HepG2 (cell line): ENCODE measurements around the gene ULK4. TPM values are rescaled to one million over a fixed set of nuclear protein-coding genes. Genes with fewer than 3 reads are reported as not detected.

Source experiments
- ATAC-seq: fragments of 200-7000 bp; cut with Tn5 transposase; 3 replicates; pipeline ENCODE4 v1.9.1; 2020; ENCODE audit warnings: mild to moderate bottlenecking, moderate library complexity
- BruUV-seq: library from RNA; stranded (reverse); fragments of 400-500 nt; replicated peaks from 2 replicates; lab custom pipeline; 2021; lab: Mats Ljungman, UMichigan
- CTCF ChIA-PET: fragments of 300-600 bp; formaldehyde crosslinking; extraction: SDS; loops from one replicate; lab custom pipeline; 2021; ENCODE audit warnings: low total read pairs, inconsistent platforms, low intra/inter-chr PET ratio; lab: Yijun Ruan, JAX
- POLR2A ChIA-PET: fragments of 350-600 bp; sonication (Branson Sonifier 250); formaldehyde crosslinking; loops from one replicate; lab custom pipeline; 2020; ENCODE audit warnings: antibody characterized with exemption, inconsistent platforms; lab: Yijun Ruan, JAX
- DNase-seq: peaks from one replicate; pipeline ENCODE4 v3.0.0-alpha.2; 2015; ENCODE audit warnings: low spot score
- FAIRE-seq: peaks from 3 replicates; lab custom pipeline; 2011; peaks lifted over from hg19 to GRCh38; lab: Jason Lieb, UNC
- H2AFZ ChIP-seq: one replicate; pipeline ENCODE4 v1.6.1; 2011; ENCODE audit warnings: low read length, inconsistent platforms
- H3K27ac ChIP-seq: fragments of 300-600 bp; 3 replicates; pipeline ENCODE4 v1.8.0; 2011; ENCODE audit warnings: mixed run types, mild to moderate bottlenecking, mixed read lengths, low read length, inconsistent platforms; ENCODE audit not compliant: insufficient read depth; ENCODE audit errors: extremely low read length
- H3K27me3 ChIP-seq, 2 experiments: fragments of 200-600 bp in 1 of 2; 2 replicates in 1 of 2; 3 replicates in 1 of 2; pipeline versions ENCODE4 v1.6.0 to v1.8.0; 2011; ENCODE audit warnings: low read length in 2 of 2, mild to moderate bottlenecking in 2 of 2, moderate library complexity in 2 of 2, inconsistent platforms in 1 of 2; ENCODE audit not compliant: insufficient read depth in 2 of 2, control insufficient read depth in 1 of 2
- H3K36me3 ChIP-seq, 2 experiments: fragments of 200-600 bp in 1 of 2; replicated peaks in 1 of 2; 2 replicates in 1 of 2; 3 replicates in 1 of 2; pipeline versions ENCODE4 v1.5.1 to v1.8.0; 2011; ENCODE audit warnings: low read length in 2 of 2, inconsistent platforms in 1 of 2; ENCODE audit not compliant: insufficient read depth in 2 of 2, control insufficient read depth in 1 of 2
- H3K4me1 ChIP-seq: 2 replicates; pipeline ENCODE4 v1.5.1; 2012; ENCODE audit warnings: low read length, inconsistent platforms; ENCODE audit not compliant: insufficient read depth
- H3K4me2 ChIP-seq: 2 replicates; pipeline ENCODE4 v1.6.0; 2011; ENCODE audit warnings: low read depth, low read length, inconsistent platforms
- H3K4me3 ChIP-seq, 3 experiments: fragments of 200-600 bp in 1 of 3; sonication (generic), shearing (Covaris generic) in 1 of 3; replicated peaks in 1 of 3; 2 replicates each; pipeline ENCODE4 v1.5.1; 2011 to 2016; ENCODE audit warnings: low read length in 3 of 3, inconsistent platforms in 2 of 3, low read depth in 2 of 3, mild to moderate bottlenecking in 2 of 3, control low read depth in 1 of 3, mixed read lengths in 1 of 3; ENCODE audit not compliant: insufficient read depth in 1 of 3
- H3K79me2 ChIP-seq: one replicate; pipeline ENCODE4 v1.6.1; 2011; ENCODE audit warnings: low read length, inconsistent platforms; ENCODE audit not compliant: insufficient read depth
- H3K9ac ChIP-seq: 2 replicates; pipeline ENCODE4 v1.6.0; 2011; ENCODE audit warnings: mild to moderate bottlenecking, low read depth, low read length, inconsistent platforms; ENCODE audit not compliant: insufficient read depth
- H3K9me3 ChIP-seq: 2 replicates; pipeline ENCODE4 v1.5.1; 2012; ENCODE audit warnings: mild to moderate bottlenecking, low read length
- H4K20me1 ChIP-seq: 2 replicates; pipeline ENCODE4 v1.6.0; 2011; ENCODE audit warnings: inconsistent platforms, mild to moderate bottlenecking, low read length, moderate library complexity; ENCODE audit not compliant: insufficient read depth
- ATF7-NPFF ChIP-seq: sonication (generic); formaldehyde crosslinking; IDR thresholded peaks from 2 replicates; pipeline ENCODE4 v1.8.1; 2023; ENCODE audit warnings: mild to moderate bottlenecking, low read depth, missing genetic modification reagents, moderate library complexity
- FOSL2 ChIP-seq: sonication (generic); formaldehyde crosslinking; IDR thresholded peaks from 2 replicates; pipeline ENCODE4 v1.4.0; 2020; ENCODE audit warnings: missing genetic modification reagents
- FOXO4 ChIP-seq: sonication (generic); formaldehyde crosslinking; conservative IDR thresholded peaks from 2 replicates; pipeline ENCODE4 v1.8.1; 2023; ENCODE audit warnings: missing genetic modification reagents
- GABPA ChIP-seq, 2 experiments: IDR thresholded peaks; 2 replicates each; pipeline ENCODE4 v1.6.1; 2011 to 2016; ENCODE audit warnings: low read depth in 2 of 2, low read length in 1 of 2, missing biosample characterization in 1 of 2, missing genetic modification characterization in 1 of 2
- MTERF4 ChIP-seq: sonication (generic); formaldehyde crosslinking; IDR thresholded peaks from 2 replicates; pipeline ENCODE4 v1.8.0; 2023; ENCODE audit warnings: mild to moderate bottlenecking, missing genetic modification reagents
- ZBTB8A ChIP-seq: sonication (generic); formaldehyde crosslinking; IDR thresholded peaks from 2 replicates; pipeline ENCODE4 v1.4.0; 2020; ENCODE audit warnings: mild to moderate bottlenecking, low read depth, missing genetic modification reagents, borderline replicate concordance
- ZNF18 ChIP-seq: sonication (generic); formaldehyde crosslinking; IDR thresholded peaks from 2 replicates; pipeline ENCODE4 v1.8.0; 2022; ENCODE audit warnings: mild to moderate bottlenecking, missing genetic modification reagents; ENCODE audit not compliant: insufficient replicate concordance
- ZNF253 ChIP-seq: sonication (generic); formaldehyde crosslinking; IDR thresholded peaks from 2 replicates; pipeline ENCODE4 v1.8.0; 2022; ENCODE audit warnings: mild to moderate bottlenecking, missing genetic modification reagents, borderline replicate concordance
- ZNF256 ChIP-seq: sonication (generic); formaldehyde crosslinking; conservative IDR thresholded peaks from 2 replicates; pipeline ENCODE4 v1.4.0; 2020; ENCODE audit warnings: missing genetic modification reagents
- WGBS: methylation state at CpG from one replicate; pipeline ENCODE4 v1.1.6; 2017; ENCODE audit warnings: low lambda C conversion rate; 5-methylcytosine and 5-hydroxymethylcytosine counted together
- in situ Hi-C: cut with HindIII; loops from 2 replicates; pipeline ENCODE4 v1.10.0; 2017; ENCODE audit warnings: low pct_unique_long_range_greater_than_20kb; ENCODE audit not compliant: extremely low pct_ligation_motif_present
- intact Hi-C: fragments of 100-400 bp; cut with micrococcal nuclease; formaldehyde crosslinking; loops from one replicate; pipeline ENCODE4 v1.10.0; 2022; ENCODE audit not compliant: unreplicated experiment
- polyA plus RNA-seq, 8 experiments: library from polyadenylated mRNA; depleted of rRNA in 3 of 8; stranded (reverse) in 7 of 8; unstranded in 1 of 8; fragments of >200 nt; fragmentation: Illumina TruSeq in 4 of 8; extraction: Trizol in 4 of 8; gene quantifications; 2 replicates each; pipeline versions ENCODE4 v1.2.1 to v1.2.3, GENCODE V29; 2011 to 2016; ENCODE audit warnings: low read depth in 4 of 8, missing spikeins in 1 of 8, mixed read lengths in 1 of 8; ENCODE audit not compliant: insufficient read depth in 1 of 8
- total RNA-seq, 5 experiments: library from RNA; depleted of rRNA; stranded (reverse); fragments of >200 nt; fragmentation: Illumina TruSeq; extraction: Trizol; gene quantifications; 2 replicates each; pipeline ENCODE4 v1.2.3, GENCODE V29; 2016; ENCODE audit warnings: low read depth in 1 of 5
- TF ChIP-seq, protein P1 (sequence below): sonication (generic); formaldehyde crosslinking; IDR thresholded peaks from 2 replicates; pipeline ENCODE4 v1.5.0; 2020; ENCODE audit warnings: mild to moderate bottlenecking, missing genetic modification reagents
- TF ChIP-seq, protein P2 (sequence below): IDR thresholded peaks from 2 replicates; pipeline ENCODE4 v1.6.1; 2016; ENCODE audit warnings: missing compliant biosample characterization, missing genetic modification reagents, borderline replicate concordance
- TF ChIP-seq, protein P3 (sequence below): sonication (generic); formaldehyde crosslinking; conservative IDR thresholded peaks from 2 replicates; pipeline ENCODE4 v1.4.0; 2020; ENCODE audit warnings: missing genetic modification reagents
- TF ChIP-seq, protein P4 (sequence below): sonication (generic); formaldehyde crosslinking; IDR thresholded peaks from 2 replicates; pipeline ENCODE4 v1.4.0; 2020; ENCODE audit warnings: missing genetic modification reagents

ULK4 gene
- total and polyA plus RNA-seq, 2 of the 13 experiments (the other 11 are each of a cell fraction or from before 2014, with no cell fraction given) = 6.7 to 11.8 TPM

GRCh38 chr3:41457176-41457575 is 504.7 kb downstream of the ULK4 start (continued):
- TF ChIP-seq MTERF4 (CRISPR knock-in tag) (no peak), GABPA (IDR thresholded peaks at IDR 0.05; ENCODE audit: low read depth, low read length) (no peak), GABPA (CRISPR knock-in tag; IDR thresholded peaks at IDR 0.05; ENCODE audit: low read depth) (no peak)
- TF ChIP-seq, all 625 proteins: peak for 0

DNA sequence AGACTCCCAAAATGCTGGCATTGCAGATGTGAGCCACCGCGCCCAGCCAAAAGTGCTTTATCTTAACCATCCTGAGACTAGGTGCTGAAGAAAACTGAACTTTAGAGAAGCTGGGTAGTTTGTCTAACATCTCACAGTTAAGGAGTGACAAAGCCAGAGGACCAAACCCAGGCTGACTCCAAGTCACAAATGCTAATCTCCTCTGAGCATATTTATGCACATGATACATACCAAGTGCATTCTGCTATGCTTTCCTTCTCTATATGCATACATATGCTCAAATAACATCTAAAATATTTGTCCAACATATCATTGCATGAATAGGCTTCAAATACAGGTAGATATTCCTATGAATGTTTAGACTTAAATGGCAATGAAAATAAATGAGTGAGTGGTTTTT is 505.7 kb downstream of the ULK4 start:
- CTCF ChIA-PET = no interaction called here
- Histone ChIP-seq H4K20me1 (no peaks in the 10 kb centered on the region), H3K27me3 (no peaks in the 10 kb centered on the region), H3K36me3 (no peaks in the 10 kb centered on the region), H2AFZ (no peak overlapping the region), H3K4me1 (no peaks in the 10 kb centered on the region), H3K9ac (no peak overlapping the region), H3K4me3 (no peak overlapping the region), H3K4me2 (no peak overlapping the region), H3K27ac (no peak overlapping the region), H3K9me3 (no peaks in the 10 kb centered on the region), H3K79me2 (no peaks in the 10 kb centered on the region)
- in situ Hi-C loops (no loop called here), intact Hi-C loops (no loop called here)
- 92% methylated on average over 2 of the region's 2 CpGs for whole genome bisulfite sequencing
- POLR2A ChIA-PET = no interaction called here
- no TSS peak for BruUV-seq
- ATAC-seq (no peak), DNase-seq (no peak), FAIRE-seq (no peak)
- TF ChIP-seq, protein P1, sequence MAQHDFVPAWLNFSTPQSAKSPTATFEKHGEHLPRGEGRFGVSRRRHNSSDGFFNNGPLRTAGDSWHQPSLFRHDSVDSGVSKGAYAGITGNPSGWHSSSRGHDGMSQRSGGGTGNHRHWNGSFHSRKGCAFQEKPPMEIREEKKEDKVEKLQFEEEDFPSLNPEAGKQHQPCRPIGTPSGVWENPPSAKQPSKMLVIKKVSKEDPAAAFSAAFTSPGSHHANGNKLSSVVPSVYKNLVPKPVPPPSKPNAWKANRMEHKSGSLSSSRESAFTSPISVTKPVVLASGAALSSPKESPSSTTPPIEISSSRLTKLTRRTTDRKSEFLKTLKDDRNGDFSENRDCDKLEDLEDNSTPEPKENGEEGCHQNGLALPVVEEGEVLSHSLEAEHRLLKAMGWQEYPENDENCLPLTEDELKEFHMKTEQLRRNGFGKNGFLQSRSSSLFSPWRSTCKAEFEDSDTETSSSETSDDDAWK (CRISPR knock-in tag) = no peak
- TF ChIP-seq ZNF18 (CRISPR knock-in tag) (no peak), ZBTB8A (CRISPR knock-in tag) (no peak), ATF7-NPFF (CRISPR knock-in tag) (no peak), FOXO4 (no peak), ZNF256 (CRISPR knock-in tag) (no peak), FOSL2 (CRISPR knock-in tag) (no peak), ZNF253 (CRISPR knock-in tag) (no peak)
- TF ChIP-seq, protein P2, sequence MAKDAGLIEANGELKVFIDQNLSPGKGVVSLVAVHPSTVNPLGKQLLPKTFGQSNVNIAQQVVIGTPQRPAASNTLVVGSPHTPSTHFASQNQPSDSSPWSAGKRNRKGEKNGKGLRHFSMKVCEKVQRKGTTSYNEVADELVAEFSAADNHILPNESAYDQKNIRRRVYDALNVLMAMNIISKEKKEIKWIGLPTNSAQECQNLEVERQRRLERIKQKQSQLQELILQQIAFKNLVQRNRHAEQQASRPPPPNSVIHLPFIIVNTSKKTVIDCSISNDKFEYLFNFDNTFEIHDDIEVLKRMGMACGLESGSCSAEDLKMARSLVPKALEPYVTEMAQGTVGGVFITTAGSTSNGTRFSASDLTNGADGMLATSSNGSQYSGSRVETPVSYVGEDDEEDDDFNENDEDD = no peak
- TF ChIP-seq, protein P3, sequence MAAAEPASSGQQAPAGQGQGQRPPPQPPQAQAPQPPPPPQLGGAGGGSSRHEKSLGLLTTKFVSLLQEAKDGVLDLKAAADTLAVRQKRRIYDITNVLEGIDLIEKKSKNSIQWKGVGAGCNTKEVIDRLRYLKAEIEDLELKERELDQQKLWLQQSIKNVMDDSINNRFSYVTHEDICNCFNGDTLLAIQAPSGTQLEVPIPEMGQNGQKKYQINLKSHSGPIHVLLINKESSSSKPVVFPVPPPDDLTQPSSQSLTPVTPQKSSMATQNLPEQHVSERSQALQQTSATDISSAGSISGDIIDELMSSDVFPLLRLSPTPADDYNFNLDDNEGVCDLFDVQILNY (CRISPR knock-in tag) = no peak
- TF ChIP-seq, protein P4, sequence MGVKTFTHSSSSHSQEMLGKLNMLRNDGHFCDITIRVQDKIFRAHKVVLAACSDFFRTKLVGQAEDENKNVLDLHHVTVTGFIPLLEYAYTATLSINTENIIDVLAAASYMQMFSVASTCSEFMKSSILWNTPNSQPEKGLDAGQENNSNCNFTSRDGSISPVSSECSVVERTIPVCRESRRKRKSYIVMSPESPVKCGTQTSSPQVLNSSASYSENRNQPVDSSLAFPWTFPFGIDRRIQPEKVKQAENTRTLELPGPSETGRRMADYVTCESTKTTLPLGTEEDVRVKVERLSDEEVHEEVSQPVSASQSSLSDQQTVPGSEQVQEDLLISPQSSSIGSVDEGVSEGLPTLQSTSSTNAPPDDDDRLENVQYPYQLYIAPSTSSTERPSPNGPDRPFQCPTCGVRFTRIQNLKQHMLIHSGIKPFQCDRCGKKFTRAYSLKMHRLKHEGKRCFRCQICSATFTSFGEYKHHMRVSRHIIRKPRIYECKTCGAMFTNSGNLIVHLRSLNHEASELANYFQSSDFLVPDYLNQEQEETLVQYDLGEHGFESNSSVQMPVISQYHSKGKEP = no peak
